ENCODE results near the gene SLC35B2.

Gene SLC35B2

DNA sequence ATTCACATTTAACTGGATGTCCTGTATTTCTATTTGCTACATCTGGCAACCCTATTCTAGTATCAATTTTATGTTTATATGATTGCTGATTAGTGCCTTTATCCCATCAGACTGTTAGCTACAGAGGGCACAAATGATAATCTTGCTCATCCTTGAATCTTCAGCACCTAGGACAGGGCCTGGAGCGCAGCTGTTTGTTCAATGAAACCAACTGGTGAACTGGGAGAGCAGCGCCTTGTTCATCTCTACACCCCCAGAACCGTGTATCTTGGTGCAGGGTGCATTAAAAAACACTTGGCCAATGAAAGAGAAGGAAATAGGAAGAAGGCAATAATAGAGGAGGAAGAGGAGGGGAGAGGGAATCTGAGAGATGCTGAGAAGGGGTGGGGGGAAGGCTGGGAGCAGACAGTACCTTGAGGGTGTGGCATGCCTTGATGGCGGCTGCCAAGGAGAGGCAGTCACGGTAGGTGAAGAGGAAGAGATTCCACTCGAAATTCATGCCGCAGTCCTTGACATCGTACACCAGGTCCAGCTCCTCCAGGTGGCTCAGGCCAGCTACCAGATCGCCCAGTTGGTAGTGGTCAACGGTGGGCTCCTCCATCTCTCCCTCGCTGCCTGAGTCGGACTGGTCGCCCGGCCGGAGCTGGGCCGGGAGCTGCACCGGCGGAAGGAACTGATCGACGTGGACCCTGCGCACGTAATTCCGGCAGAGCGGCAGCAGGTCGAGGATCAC, 28.4 kb upstream of the SLC35B2 start:
- DNase-seq: no peak

DNA sequence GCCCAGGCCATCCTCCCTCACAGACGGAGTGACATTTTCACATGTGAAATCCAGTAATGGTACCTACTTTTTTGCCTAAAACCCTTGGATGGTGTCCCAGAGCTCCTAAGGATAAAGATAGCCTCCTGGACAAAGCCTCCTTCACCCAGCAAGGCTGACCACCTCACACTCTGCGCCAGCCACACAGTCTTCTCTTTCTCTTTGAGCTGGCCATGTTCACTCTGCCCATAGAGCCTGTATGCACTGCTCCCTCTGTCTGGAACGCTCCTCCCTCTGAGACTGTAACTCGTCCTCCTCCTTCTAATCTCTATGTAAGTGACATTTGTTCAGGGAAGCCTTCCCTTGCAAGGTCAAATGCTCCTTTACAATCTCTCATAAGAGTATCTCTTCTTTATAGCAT, 27.5 kb upstream of the SLC35B2 start:
- DNase-seq: no peak

DNA sequence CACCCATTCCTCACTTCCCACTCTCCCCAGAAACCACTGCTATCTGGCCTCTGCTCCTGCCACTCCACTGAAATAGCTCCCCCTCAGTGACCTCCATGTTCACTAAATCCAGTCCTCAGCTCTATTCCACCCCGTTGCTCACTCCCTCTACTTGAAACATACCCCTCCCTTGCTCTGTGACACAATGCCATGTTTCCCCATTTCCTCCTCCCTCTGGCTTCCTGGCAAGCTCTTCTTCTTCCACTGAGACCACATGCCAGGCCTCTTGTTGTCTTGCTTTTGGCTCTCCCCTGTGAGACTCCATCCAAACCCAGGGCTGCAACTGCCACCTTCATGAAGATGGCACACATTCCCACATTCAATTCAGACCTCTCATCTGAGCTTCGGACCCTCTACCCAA, 26.8 kb upstream of the SLC35B2 start:
- no peak for DNase-seq

DNA sequence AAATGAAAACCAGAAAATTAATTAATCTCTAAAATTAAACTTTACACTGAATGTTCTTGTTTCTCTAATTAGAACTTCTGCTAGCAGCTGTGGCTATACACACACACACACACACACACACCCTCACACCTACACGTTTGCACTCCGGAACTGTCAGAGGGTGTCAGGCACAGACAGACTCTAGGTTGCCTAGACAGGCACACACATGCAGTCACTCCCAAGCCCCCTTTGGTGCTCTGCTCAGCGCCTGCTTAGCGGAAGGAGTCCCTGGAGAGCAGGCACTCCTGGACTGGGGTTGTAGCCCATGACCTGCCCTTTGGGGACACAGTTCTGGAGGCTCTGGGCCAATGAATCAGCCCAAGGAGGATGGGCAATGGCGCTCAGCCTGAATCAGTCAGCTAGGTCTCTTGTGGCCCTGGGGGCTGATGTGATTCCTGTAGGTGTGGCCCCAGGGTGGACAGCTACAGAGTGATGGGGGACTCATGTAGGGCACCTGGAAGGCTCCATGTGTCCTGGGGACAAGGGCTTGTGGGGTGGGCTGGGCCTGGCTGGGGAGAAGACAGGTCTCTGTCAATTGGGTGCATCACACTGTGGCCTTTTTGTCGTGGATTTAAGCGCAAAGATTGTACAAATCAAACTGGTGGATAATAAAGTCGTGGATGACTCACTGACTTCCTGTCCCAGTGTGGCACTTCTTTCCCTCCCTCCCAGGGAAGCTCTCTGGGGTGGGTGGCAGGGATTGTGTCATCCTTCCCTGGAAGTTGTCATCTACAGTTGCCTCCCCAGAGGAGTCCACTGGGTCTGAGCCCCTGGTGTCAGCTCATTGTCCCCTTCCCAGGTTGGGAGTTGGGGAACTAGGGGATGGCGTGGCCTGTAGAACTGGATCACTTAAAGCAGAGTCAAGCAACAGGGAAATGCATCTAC, 21.7 kb upstream of the SLC35B2 start:
- no peak for DNase-seq

DNA sequence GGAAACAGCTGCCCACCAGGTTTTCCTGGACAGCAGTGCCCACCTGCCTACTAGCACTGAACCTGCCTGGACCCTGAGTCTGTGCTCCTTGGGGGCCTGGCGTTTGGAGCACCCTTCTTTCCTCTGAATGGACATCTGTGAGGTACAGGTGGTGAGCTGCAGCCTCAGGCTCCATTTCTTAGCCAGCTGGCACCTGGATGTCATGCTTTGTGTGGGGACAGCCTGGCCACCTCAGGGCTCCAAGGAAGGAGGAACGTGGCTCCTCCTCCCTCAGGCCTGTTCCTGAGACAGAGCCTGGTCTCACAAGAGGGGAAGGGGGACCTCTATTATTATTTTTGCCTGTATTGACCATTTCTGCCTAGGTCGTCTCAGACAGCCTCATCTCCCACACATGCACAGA, 21.0 kb upstream of the SLC35B2 start:
- no peak for DNase-seq

DNA sequence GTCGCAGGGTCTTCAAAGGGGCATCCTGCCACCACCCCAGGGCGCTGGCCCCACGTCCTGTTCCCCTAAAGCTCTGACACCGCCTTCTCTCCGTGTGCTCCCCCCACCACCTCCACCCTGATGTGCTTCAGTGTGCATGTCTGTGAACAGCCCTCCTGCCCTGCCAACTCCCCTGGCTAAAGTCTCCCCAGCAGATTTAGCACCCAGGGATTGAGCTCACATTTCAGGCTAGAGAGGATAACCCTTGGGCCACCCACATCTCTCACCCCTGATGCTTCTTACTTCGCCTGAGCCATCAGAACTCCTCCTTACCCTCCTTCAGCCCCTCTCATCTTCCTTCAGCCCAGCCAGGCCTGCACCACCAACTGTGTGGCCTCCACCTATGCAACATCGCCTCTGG, 20.4 kb upstream of the SLC35B2 start:
- no peak for DNase-seq

DNA sequence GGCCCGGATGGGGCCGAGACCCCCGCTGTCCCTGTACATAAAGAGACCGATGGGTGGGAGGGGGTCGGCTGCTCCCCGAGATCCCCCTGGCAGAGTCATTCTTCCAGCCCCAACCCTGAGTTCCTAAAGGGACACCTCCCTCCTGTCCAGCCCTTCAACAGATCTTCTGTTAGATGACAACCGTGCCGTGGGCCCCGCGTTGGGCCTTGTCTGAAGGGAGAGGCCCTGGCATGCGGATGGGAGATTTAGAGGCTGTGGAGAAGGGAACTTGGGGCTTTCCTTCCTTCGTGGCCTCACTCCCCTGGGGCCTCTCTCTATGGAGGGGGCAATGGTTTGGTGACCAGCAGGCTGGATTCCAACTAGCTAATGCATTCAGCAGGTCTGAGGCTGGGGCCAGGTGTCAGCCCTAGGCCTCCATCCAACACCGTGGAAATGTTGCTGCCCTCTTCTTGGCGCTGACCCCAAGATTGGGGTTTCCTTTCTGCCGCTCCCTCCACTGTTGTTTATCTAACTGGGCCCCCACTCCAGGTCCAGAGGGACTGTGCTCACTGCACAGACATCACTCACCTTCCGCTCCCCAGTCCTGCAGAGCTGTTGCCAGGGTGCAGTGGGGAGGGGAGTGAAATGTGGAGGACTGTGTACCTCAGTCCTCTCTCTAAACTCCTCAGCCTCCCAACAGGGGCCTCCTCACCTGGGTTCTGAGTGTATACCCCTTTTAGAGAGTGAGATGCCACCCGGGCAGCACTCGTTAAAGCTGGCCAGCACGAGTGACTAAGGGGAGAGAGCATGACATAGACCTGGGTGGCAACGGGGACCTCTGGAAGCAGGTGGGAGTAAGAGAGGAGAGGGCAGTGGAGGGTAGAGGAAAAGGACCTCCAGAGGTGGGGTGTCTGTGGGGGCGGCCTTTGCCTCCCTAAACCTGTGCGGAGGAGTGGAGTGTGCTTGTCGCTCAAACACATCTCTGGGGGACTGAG, 19.6 kb upstream of the SLC35B2 start:
- DNase-seq: no peak

DNA sequence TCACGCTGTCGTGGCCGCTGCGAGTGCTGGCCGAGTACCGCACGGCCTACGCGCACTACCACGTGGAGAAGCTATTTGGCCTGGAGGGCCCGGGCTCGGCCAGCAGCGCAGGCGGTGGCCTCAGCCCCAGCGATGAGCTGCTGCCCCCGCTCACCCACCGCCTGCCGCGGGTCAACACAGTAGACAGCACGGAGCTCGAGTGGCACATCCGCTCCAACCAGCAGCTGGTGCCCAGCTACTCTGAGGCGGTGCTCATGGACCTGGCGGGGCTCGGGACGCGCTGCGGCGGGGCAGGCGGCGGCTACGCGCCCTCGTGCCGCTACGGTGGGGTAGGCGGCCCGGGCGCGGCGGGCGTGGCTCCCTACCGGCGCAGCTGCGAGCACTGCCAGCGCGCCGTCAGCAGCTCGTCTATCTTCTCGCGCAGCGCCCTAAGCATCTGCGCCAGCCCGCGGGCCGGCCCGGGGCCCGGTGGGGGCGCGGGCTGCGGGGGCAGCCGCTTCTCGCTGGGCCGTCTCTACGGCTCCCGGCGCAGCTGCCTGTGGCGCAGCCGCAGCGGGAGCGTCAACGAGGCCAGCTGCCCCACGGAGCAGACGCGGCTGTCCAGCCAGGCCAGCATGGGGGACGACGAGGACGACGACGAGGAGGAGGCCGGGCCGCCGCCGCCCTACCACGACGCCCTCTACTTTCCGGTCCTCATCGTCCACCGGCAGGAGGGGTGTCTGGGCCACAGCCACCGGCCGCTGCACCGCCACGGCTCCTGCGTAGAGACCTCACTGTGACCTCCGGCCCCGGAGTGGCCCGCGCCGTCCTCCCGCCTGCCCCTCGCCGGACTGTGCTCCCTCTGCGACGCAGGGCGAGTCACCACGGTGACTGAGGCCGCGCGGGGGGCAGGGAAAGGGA, 18.7 kb upstream of the SLC35B2 start:
- DNase-seq: no peak

DNA sequence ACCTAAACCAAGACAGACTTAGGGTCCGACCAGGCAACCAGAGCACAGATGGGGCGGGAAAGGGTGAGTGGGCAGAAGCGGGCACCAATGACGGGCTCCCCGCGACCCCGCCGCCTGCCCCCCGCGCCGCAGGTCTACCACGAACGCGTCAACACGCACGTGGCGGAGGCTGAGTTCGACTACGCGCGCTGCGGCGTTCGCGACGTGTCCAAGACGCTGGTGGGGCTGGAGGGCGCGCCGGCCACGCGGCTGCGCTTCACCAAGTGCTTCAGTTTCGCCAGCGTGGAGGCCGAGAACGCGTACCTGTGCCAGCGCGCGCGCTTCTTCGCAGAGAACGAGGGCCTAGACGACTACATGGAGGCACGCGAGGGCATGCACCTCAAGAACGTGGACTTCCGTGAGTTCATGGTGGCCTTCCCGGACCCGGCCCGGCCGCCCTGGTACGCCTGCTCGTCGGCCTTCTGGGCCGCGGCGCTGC, 18.0 kb upstream of the SLC35B2 start:
- DNase-seq: no peak

DNA sequence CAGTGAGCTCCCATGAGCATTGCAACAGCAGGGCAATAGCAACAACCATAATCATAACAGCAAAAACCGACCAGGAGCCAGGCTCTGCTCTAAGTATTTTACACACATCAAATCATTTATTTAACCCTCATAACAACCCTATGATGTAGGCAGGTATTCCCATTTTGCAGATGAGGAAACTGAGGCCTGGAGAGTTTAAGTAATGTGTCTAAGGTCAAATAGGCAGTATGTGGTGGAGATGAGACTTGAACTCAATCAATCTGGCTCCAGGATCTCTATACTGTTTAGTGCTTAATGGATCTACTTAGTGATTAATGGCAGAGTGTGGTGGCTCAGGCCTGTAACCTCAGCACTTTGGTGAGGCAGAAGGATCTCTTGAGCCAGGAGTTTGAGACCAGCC, 16.3 kb upstream of the SLC35B2 start:
- DNase-seq: no peak

DNA sequence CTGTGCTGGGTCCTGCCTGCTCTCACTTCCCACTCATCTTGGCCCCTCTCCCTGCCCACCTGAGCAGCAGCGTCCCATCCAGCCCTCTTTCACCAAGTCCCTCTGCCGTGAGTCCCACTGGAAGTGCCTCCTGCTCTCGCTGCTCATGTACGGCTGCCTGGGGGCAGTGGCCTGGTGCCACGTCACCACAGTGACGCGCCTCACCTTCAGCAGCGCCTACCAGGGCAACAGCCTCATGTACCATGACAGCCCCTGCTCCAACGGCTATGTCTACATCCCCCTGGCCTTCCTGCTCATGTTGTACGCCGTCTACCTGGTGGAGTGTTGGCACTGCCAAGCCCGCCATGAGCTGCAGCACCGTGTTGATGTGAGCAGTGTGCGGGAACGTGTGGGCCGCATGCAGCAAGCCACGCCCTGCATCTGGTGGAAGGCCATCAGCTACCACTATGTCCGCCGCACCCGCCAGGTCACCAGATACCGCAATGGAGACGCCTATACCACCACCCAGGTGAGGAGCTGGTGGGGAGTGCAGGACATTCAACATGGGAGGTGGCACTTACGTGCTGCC, 15.8 kb upstream of the SLC35B2 start:
- DNase-seq: no peak

DNA sequence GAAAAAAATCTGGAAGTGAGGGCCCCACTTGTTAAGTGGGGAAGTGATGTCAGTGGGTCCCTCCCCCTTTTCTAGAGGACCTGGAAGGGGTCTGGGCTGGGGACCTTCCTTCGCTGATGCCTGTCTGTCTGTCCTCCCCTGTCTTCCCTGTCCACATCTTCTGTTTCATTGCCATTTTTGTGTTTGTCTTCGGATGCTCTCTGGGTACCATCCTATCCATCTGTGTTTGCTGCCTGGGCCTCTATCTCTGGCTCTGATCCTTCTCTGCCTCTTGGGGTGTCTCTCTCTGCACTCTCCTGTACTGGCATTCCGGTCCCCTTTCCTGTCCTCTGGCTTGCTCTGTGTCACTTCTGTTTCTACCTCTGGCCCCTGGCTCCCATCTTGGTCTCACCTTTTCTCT, 15.2 kb upstream of the SLC35B2 start:
- no peak for DNase-seq

DNA sequence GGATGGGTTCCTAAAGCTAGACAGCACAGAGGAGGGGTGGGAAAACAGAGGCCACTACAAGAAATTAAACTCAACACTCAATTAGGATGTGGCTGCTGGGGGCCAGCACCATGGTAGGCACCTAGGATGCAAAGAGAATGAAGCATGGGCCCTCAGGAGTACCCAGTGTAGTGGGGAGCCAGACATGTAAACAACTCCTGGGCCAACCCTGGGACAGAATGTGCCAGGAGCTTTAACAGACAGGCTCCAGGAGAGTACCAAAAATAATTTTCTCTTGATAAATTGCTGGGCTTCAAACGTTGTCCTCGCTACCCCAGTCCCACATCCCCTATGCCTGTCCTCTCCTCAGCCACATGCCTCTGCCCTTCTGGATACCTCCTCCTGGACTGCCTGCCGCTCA, 14.6 kb upstream of the SLC35B2 start:
- DNase-seq: no peak

DNA sequence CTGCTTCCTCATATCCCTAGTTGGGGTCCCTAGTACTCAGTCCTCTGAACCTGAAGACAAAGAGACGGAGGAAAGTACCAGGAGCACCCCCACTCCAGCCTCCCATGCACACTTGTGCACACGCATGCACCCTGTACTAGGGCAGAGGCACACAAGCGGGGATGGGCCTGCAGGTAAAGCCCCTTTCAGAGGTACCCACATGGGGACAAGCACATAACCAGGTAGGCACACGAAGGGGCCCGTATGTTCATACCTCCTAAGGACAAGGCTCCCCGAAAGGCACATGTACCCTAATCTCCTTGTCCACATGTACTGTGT, 14.0 kb upstream of the SLC35B2 start:
- DNase-seq: no peak

DNA sequence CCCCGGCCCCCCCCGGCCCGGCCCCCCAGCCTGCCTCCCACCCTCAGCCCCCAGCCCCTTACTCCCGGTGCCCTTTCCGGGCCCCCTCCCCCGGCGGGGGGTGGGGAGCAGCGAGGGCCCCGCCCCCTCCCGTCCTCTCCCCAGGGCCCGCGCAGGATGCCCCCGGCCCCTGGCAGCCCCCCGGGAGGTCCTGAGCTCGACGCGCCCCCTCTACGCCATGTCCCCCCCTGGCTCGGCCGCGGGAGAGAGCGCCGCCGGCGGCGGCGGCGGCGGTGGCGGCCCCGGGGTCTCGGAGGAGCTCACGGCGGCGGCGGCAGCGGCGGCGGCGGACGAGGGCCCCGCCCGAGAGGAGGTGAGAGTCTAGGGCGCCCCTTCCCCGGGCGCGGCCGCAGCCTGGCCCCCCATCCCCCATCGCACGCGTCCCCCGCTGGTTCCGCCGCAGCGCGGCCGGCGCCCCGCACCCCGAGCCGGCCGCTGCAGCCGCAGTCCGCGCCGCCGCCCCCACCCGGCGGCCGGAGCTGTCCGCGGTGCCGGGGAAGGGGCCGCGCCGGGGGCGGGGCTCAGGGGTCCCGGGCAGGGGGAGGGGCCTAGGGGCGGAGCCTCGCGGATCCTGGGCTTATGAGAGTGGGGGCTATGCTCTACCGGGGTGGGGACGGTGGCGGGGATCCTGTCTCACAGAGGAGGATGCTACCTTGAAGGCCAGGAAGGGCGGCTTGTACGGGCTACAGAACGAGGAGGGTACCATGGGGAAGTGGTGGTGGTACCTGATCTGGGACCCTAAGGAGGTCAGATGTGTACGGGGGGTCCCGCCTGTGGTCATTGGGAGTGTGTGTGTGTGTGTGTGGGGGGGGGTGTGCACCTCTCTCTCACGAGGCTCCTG, 13.4 kb upstream of the SLC35B2 start:
- no peak for DNase-seq

DNA sequence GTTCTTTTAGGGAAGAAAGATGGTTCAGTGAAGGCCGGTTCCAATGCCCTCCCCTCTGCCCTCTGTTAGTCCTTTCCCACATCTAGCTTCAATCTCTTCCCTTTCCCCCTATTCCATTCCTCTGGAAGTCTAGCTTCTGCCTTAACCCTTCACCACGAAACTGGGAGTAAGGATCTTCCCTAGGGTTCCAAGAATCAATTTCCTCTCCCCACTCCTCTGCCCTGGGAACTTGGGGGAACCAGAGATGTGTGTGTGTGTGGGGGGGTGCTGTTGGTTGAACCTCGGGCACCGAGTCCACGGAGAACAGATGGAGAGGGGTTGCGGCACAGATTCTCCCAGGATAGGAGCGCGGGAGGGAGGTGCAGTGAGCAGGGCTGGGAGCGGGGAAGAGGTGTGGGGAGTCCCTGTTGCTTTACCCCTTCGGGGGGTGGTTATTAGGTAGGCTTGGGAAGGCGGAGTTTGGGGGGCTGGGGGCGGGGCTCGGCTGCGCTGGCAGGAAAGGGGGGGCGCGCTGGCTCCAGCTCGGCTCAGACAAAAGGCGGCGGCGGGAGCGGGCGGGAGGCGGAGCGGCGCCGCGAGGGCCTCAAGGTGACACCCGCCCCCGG, 12.7 kb upstream of the SLC35B2 start, which contains the start of gene TMEM151B:
Gene TMEM151B (plus strand): TSS at position 530 of the 605 bp plus-strand sequence. CDS start 293 bp downstream, outside the sequence.
- DNase-seq: no peak

DNA sequence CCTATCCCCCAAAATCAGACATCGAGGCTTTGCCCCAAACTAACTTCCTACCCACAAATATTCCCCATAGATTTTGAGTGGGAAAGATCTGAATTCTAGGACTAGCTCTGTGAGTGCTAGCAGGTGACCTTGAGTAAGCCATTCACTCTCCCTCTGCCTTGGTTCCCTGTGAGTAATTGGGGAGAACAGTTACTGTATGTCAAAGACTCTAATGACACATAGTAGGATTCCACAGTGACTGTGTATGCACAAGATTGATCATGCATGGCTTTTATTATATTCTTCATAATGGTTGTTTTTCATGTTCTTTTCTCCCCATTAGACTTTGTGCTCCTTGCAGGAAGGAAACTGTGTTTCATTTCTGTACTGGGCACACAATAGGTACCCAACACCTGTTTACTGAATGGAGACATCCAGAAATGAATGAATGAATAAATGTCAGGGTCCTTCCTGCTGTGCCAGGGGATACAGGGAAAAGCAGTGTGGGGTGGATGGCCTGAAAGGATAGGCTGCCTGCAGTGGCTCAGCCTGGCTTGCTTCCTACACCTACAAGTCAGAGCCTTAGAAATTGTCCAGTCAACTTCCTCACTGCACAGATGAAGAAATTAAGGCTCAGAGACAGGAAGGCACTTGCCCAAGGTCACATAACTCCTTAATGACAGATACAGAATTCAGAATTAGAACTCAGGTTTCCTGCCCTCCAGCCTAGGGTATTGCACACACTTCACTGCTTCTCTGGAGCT, 12.0 kb upstream of the SLC35B2 start:
- DNase-seq: no peak

DNA sequence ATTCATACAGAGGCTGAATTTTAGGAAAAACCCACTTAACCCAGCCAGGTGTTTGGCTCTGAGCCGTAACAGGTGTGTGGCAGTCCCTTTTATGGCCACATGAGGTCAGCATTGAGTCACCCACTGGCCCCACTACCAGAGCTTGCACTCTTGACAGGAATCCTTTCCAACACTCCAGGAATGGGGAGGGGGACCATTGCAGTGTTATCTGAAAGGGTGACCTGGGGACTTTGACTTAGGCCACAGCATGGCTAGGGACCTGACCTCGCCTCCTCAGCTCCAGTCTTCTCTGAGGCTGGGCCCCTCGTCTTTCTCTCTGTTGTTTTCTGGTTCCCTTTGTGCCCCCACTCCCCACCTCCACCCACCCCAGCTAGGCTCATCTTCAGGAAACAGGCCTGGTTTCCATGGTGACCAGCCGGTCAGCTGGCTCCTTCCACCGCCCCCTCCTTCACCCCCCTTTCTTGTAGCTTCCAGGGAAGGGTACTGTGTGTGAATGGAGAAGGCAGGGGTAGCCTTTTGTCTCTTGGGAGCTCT, 10.8 kb upstream of the SLC35B2 start:
- DNase-seq: peak; percentile 77

DNA sequence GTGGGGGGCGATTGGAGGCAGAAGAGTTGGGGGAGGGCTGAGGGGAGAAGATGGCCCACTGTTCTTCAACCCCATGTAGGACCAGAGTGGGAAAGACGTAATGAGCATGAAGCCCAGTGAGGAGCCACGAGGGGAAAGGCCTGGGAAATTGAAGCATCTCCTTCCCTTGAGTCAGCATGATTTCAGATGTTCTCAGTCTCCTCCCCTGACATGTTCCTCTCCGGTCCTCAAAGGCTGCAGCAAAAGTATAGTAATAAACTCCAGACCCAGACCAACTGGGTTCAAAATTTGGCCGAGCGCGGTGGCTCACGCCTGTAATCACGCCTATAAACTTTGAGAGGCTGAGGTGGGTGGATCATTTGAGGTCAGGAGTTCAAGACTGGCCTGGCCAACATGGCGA, 9.9 kb upstream of the SLC35B2 start:
- DNase-seq: no peak
